GM12801 (cell line): ENCODE measurements around the gene HPCAL1.

ENCODE experiments used
- TF ChIP-seq, protein P1 (sequence below): IDR thresholded peaks from one replicate; pipeline ENCODE4 v1.5.1; 2011; ENCODE audit warnings: control low read depth; ENCODE audit not compliant: insufficient read length; ENCODE audit errors: extremely low read depth

Gene HPCAL1

DNA sequence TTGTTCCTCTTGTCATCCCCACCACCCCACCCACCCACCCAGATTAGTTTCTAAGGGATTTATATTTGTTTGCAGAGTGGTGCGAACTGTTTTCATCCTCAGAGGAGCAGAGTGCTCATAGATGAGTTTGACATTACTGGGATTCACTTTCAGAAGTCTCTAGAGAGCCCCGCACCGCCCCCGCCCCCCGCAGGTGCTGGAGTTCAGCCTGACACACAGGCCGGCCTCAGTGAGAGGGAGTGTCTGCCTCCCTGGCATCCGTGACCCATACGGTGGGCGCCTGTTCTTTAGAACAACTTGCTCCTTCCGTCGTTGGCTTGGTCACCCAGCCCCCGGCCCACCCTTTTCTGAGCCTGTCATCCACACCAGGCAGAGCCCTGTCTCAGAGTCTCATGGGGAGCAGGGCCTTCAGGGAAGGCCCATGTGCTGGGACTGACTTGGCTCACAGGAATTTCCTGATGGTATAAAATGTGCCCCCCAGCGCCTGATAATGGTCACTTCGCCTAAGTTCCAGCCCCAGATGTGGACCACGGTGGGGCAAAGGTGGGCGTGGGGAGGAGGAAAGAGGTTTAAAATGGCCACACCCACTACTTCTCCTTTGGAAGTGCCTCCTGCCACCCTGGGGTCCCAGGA is 44.3 kb downstream of the HPCAL1 start:
- TF ChIP-seq, protein P1, sequence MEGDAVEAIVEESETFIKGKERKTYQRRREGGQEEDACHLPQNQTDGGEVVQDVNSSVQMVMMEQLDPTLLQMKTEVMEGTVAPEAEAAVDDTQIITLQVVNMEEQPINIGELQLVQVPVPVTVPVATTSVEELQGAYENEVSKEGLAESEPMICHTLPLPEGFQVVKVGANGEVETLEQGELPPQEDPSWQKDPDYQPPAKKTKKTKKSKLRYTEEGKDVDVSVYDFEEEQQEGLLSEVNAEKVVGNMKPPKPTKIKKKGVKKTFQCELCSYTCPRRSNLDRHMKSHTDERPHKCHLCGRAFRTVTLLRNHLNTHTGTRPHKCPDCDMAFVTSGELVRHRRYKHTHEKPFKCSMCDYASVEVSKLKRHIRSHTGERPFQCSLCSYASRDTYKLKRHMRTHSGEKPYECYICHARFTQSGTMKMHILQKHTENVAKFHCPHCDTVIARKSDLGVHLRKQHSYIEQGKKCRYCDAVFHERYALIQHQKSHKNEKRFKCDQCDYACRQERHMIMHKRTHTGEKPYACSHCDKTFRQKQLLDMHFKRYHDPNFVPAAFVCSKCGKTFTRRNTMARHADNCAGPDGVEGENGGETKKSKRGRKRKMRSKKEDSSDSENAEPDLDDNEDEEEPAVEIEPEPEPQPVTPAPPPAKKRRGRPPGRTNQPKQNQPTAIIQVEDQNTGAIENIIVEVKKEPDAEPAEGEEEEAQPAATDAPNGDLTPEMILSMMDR: no peak

DNA sequence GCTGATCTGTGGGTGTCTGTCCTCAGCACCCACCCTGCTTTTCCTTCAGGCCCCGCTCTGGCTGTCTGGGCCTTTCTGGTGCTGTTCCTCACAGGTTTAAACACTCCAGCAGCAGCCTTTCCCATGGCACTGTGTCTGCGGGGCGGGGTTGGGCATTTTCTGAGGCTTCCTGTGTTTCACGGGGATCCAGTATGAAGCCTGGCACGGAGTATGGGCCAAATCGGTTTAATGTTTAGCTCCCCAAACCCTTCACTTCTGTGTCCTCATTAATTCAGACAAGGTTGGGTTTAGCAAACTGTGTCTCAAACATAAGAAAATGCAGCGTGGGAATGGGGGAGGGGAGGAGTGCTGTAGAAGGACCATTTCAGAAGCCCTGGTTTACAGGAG is 44.9 kb downstream of the HPCAL1 start:
- TF ChIP-seq, protein P1: no peak

DNA sequence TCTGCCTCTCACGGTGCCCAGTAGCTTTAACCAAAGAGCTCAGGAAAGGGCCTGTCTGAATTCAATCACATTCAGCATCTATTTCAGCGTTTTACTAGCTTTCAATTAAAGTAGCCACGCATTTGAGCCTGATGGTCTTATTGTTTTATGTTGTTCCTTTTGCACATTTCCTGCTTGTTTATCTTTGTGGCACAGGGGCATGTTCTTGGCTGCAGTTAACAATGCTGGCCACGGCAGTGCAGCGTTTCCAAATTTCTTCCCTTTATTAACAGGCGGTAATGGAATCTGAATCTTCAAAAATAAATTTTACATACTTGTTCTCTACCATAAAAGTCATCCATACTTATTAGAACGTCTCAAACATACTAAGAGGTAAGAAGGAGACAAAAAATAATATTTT is 46.2 kb downstream of the HPCAL1 start:
- TF ChIP-seq, protein P1: no peak

DNA sequence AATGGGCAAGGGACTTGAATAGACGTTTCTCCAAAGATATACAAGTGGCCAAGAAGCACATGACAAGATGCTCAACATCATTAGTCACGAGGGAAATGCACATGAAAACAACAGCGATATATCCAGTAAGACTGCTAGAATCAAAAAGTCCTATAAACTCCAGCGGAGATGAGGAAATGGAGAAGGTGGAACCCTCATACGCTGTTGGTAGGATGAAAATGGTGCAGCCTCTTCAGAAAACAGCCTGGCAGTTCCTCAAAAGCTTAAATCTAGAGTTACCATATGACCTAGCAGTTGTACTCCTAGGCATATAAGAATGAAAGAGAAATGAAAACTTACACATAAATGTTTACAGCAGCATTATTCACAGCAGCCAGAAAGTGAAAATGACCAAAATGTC is 48.1 kb downstream of the HPCAL1 start:
- TF ChIP-seq, protein P1: no peak

DNA sequence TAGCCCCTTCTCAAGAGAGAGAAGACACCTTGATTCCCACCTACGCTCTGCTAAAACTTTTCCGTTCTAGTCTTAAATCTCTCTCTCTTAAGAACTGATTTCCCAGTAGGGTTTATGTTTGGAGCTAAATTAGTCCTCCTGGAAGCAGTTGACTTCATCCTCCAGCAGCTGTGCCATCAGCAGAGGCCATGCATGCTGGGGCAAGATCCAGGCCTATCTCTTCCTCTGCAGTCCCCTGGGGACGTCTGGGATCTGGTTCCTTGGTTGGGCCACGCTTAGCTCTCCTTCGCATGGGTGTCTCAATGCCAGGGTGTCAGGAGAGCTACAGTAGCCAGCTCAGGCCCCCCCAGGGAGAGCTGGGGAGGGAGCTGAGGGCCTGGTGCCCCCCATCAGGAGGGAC is 49.7 kb downstream of the HPCAL1 start:
- TF ChIP-seq, protein P1: no peak

DNA sequence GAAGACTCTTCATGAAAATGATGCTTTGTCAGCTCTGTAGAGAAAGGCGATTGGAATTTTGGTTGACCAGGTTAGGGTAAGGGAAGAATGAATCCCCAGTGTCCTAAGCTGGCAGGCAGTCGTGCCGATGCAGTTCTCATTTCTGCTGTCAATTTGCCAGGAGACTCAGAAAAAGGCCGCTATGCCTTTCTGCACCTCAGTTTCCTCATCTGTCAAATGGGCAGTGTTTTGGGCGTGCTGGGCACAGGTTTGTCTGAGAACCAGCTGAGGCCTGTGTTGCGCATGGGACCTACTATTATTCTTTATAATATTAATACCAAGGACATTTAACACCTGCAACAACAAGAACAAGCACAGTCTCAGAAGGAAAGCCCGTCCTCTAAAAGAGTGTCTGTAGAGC is 50.3 kb downstream of the HPCAL1 start:
- TF ChIP-seq, protein P1: no peak

DNA sequence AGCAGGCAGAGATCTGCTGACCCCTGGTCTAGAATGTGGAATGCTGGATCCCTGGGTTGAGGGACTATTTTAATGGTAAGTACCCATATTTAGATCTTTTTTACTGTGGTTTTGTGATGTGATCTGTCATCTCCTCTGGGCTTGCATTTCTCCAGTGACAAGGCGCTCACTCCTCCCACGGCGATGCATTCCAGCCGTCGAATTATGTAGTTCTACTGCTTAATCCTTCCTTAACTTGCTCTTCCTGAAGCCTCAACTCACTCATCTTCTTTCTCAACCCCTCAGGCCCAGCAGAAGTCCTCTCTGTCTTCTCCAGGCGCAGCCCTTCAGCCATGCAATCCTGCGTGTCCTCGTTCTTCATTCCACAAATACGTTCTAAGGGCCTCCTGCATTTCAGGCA is 51.2 kb downstream of the HPCAL1 start:
- TF ChIP-seq, protein P1: no peak
